Putamen (tissue), 1 donor: Measurements from ENCODE around the gene PTGFRN.
"Not testable (repeated sequence)": the region's sequence is repeated elsewhere in the genome, so short reads cannot be mapped to it uniquely, and the experiment has no call there.

Source experiments
- DNase-seq: peaks from one replicate; pipeline ENCODE4 v3.0.0-alpha.2; 2016; ENCODE audit warnings: low spot score

PTGFRN gene

GRCh38 chr1:116971965-116972673 is 62.4 kb downstream of the PTGFRN start:
- DNase-seq, result no peak

- no peak for DNase-seq
Measured at GRCh38 chr1:116972674-116973030, 62.9 kb downstream of the PTGFRN start.

DNA sequence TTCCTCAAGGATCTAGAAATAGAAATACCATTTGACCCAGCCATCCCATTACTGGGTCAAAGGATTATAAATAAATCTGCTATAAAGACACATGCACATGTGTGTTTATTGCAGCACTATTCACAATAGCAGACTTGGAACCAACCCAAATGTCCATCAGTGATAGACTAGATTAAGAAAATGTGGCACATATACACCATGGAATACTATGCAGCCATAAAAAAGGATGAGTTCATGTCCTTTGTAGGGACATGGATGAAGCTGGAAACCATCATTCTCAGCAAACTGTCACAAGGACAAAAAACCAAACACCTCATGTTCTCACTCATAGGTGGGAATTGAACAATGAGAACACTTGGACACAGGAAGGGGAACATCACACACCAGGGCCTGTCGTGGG is 70.6 kb downstream of the PTGFRN start:
- DNase-seq, result not testable (repeated sequence)

DNA sequence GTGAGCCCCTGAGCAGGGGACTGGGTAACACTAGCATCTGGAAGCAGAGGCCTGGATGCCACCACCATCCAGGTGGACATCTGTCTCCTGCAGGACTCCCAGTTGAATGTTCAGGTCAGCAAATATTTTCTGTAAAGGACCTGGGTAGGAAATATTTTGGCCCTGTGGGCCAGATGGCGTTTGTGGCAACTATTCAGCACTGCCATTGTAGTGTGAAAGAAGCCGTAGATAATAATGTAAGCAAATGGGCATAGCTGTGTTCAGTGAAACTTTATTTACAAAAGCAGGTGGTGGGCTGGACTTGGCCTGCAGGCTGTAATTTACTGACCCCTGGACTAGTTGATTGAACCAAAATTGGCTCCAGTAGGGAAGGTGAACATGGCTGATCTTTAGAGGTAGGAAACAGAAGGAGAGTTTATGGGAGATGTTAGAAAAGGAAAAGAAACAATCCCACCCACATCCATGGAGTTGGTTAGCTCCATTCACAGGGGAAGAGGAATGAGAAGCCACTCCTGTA is 71.9 kb downstream of the PTGFRN start:
- no peak for DNase-seq

DNA sequence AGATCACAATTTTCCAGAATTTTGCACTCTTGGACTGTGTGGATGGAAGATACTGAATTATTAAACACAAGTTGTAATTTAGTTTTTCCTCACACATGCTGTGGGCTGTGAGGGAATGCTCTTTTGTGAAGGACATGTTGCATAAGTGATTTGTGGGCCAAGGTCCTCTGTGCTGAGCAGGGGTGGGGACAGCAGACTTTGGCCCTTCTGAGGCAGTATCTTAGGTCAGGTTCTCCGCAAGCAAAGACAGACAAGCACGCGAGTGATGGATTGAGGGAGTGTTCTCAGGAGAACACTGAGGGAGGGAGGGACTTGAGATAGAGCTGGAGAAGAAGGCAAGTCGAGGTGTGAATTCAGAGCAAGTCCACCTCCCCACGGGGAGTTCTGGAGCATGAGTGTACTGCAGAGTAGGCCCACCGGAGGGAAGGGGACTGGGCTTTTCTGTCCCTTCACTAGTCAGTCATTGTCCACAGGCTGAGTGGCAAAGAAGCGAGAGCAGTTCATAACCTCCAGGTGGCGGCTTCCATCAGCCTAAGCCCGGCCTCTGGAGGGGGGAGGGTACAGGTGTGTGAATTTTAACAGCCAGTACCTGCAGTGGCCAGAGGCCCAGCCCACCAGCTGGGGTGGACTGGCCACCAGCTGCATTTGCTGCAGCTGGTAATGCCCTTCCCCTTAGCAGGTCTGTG is 72.7 kb downstream of the PTGFRN start:
- DNase-seq, result no peak

DNA sequence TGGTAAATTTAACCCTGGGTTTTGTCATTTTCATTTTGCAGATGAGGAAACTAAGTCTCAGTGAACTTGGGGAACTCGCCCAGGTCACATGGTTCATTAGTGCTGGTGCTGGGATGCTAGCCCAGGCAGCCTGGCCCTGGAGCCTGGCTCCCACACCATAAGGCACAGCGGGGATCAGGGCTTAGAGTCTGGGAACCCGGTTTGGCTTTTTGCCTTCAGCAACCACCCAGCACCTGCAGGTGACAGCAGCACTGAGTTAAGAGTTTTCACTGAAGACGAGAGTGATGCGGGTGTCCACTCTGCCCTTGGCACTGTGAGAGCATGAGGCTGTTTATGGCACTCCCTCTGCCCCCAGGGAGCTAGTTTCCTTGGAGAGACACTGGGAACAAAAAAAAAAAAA is 73.4 kb downstream of the PTGFRN start:
- DNase-seq, result no peak

GRCh38 chr1:116983678-116984077 is 74.0 kb downstream of the PTGFRN start:
- DNase-seq, result no peak

DNA sequence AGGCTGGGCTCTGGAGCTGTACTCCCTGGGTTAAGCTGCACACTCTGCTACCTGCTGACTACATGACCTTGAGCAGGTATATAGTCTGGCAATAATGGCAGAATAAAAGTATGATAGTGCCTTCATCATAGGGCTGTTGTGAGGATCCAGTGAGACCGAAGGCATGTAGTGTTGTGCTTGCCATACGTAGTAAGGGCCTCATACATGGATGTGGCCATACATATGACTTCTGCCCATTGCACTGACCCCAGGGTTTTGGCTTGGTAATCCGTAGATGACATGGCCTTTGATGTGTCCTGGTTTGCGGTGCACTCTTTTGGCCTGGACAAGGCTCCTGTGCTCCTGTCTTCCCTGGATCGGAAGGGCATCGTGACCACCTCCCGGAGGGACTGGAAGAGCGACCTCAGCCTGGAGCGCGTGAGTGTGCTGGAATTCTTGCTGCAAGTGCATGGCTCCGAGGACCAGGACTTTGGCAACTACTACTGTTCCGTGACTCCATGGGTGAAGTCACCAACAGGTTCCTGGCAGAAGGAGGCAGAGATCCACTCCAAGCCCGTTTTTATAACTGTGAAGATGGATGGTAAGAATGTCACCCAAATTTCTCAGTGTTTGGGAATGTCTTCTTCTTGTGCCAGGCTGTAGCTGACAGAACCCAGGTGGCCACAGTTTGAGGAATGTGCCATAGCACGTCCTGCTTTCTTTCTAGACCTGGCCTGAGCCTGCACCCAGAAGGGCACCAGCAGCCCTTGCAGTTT is 74.9 kb downstream of the PTGFRN start:
- no peak for DNase-seq

- DNase-seq, result no peak
Measured at GRCh38 chr1:116986421-116987255, 76.9 kb downstream of the PTGFRN start.

GRCh38 chr1:116987256-116987555 is 77.5 kb downstream of the PTGFRN start:
- DNase-seq, result no peak

- DNase-seq, result no peak
Measured at GRCh38 chr1:116988248-116988647, 78.5 kb downstream of the PTGFRN start.

DNA sequence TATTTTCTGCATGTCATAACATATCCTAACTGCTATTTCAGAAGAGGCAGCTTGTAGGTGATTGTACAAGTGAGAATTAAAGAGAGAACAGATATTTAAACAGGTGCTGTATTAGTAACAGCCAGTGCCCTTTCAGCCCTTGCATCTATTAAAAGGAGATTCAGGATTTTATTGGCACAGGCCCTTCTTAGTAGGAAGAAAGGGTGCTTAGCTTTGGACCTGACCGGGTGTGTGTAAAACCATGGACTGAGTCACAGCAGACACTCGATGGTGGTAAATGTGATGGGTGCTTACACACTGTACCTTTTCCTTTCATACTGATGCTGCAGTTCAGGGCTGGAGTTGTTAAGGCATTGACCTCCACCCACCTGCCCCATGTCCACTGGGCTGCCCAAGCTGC is 79.2 kb downstream of the PTGFRN start:
- DNase-seq, result no peak

DNA sequence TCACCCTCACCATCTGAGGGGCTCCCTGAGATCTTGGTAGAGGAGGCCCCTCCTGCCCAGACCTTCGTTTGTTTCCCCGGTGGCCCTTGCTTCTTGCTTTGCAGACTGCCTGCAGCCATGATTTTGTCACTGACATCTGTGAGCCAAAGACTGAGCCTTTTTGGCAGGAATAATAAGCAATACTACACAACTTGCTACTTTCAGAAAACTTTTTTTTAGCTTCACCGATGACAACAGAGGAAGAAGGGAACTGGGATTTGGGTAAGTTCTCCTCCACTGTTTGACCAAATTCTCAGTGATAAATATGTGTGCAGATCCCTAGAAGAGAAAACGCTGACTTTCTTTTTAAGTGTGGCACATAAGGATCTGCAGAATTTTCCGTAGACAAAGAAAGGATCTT is 80.1 kb downstream of the PTGFRN start:
- DNase-seq, result no peak

GRCh38 chr1:116990612-116991151 is 81.0 kb downstream of the PTGFRN start:
- peak; percentile 26 for DNase-seq

DNA sequence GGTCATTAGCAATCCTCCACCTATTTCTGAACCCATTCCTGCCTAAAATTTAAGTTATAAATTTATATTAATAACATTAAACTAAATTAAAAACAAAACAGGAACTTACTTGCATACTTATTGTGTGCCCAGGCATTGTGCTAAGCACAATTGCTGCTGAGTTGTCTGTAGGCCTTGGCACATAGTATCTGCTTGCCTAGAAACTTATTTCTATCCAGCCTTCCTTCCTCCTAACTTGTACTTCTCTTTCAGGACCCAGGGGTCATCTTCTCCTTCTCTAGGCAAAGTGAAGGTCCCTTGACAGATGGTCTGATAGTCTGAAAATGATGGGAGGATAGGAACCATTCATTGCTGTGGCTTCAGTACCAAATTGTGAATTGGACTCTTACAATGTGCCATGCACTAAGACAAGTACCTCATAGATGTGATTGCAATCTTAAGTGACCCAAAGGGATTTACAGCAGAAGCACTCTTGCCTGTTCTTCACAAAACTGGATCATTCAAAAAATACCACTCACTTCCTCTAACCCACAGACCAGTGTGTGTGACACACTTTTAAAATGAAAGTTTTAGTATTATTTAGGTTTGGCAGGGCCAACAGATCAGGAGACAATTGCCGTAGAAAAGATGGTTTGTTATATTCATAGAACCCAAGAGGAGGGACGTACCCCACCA is 81.6 kb downstream of the PTGFRN start:
- no peak for DNase-seq

- DNase-seq, result no peak
Measured at GRCh38 chr1:116991918-116992317, 82.2 kb downstream of the PTGFRN start.

- no peak for DNase-seq
Measured at GRCh38 chr1:116993286-116993685, 83.6 kb downstream of the PTGFRN start.

GRCh38 chr1:116994411-116994810 is 84.7 kb downstream of the PTGFRN start:
- DNase-seq, result no peak

DNA sequence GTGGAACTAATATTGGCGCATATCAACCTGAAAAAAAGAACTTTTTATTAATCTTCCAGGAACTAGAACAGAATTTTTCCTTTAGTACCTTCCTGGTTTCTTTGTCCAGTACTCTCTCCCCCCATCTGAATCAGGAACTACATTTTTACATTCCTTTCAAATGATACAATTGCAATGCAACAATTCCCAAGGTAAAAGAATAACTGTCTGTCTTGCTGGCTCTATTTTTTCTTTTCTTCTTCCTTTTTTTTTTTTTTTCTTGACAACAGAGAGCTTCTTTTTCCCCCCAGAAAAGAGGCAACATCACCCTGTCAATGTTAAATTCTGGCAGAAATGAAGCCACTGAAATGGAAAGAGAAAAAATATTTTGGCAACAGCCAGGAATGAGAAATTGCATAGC is 87.3 kb downstream of the PTGFRN start:
- no peak for DNase-seq

- no peak for DNase-seq
Measured at GRCh38 chr1:116997636-116998035, 87.9 kb downstream of the PTGFRN start.

GRCh38 chr1:116999596-116999995 is 89.9 kb downstream of the PTGFRN start:
- DNase-seq, result no peak
